Suprapubic skin (tissue), 4 donors: Measurements from ENCODE around the gene TTYH1. TPM values are rescaled to one million over a fixed set of nuclear protein-coding genes. Genes with fewer than 3 reads are reported as not detected.

Experiments
- DNase-seq, 2 donors: peaks; one replicate each; pipeline ENCODE4 v3.0.0-alpha.2; 2019; ENCODE audit warnings: low spot score in 2 of 2
- H3K27ac ChIP-seq: fragments of 200-600 bp; sonication (generic); one replicate; pipeline ENCODE4 v1.5.1; 2019
- H3K27me3 ChIP-seq: fragments of 200-600 bp; sonication (generic); one replicate; pipeline ENCODE4 v1.5.1; 2019
- H3K36me3 ChIP-seq: fragments of 200-600 bp; sonication (generic); one replicate; pipeline ENCODE4 v1.5.1; 2019
- H3K4me1 ChIP-seq: fragments of 200-600 bp; sonication (generic); one replicate; pipeline ENCODE4 v1.5.1; 2019
- H3K4me3 ChIP-seq: fragments of 200-600 bp; sonication (generic); one replicate; pipeline ENCODE4 v1.5.1; 2019; ENCODE audit warnings: mild to moderate bottlenecking
- H3K9me3 ChIP-seq: fragments of 200-600 bp; sonication (generic); one replicate; pipeline ENCODE4 v1.5.1; 2019
- CTCF ChIP-seq, 2 donors: fragments of 200-600 bp in 1 of 2; fragments of 450-650 bp in 1 of 2; sonication (generic) in 1 of 2; IDR thresholded peaks; one replicate each; pipeline ENCODE4 v1.5.1; 2016 to 2019; ENCODE audit warnings: antibody characterized with exemption in 2 of 2, mild to moderate bottlenecking in 1 of 2, moderate library complexity in 1 of 2
- EP300 ChIP-seq: sonication (generic); formaldehyde crosslinking; IDR thresholded peaks from one replicate; pipeline ENCODE4 v1.6.1; 2017; ENCODE audit warnings: antibody characterized with exemption
- POLR2A ChIP-seq, 2 donors: fragments of 450-650 bp; IDR thresholded peaks; one replicate each; pipeline ENCODE4 v1.6.1; 2017; ENCODE audit warnings: antibody characterized with exemption in 2 of 2, mild to moderate bottlenecking in 2 of 2, moderate library complexity in 2 of 2
- POLR2AphosphoS5 ChIP-seq, 3 donors: sonication (generic); formaldehyde crosslinking; IDR thresholded peaks; one replicate each; pipeline ENCODE4 v1.6.1; 2017; ENCODE audit warnings: antibody characterized with exemption in 3 of 3
- WGBS: methylation state at CpG from one replicate; pipeline ENCODE4 v1.1.5; 2018; 5-methylcytosine and 5-hydroxymethylcytosine counted together
- total RNA-seq, 4 donors: library from RNA; depleted of rRNA; stranded (reverse); fragments of >200 nt; gene quantifications; one replicate each; pipeline ENCODE4 v1.1.0, GENCODE V29; 2016

TTYH1 gene
- total RNA-seq, 4 donors from 2014 or later: 11.2 to 20.4 (median 12.5) TPM

DNA sequence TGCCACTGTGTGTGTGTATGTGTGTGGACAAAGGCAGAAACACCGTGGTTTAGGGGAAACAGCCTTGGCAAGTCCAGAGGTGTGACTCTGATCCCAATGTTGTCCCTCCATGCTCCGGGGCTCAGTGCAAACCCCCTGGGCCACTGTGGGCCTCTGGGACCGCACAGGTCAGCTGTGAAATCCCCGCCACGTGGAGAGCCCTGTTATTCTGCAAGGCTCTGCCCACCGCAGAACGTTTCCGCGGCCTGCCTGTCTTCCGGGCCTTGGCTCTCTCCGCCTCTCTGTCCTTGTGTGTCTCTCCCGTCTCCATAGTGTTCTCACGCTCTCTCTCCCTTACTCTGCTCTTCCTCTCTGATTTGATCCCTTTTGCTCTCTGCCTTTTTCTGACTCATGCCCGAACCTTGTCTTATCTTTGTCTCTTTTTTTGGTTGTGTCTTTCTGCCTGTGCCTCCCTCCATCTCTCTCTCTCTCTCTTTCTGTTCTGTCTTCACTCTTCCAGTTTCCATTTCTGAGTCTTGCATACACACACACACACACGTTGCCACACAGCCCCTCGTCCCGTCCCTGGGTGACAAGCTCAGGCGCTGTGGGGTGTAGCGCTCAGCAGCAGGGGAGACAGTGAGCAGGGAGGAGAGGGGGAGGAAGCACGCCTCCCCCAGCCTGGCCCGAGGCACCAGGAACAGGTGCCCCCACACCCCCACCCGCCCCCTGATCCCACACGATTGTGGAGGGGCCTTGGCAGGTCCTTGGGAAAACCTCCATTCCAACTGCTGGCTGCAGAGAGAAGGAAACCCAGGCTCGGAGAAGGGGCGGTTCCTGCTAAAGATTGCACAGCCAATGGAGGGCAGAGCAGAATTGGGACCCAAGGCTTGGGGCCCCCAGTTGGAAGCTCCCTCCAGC is 3.0 kb downstream of the TTYH1 start:
- WGBS: 17% methylated on average over 21 of the region's 25 CpGs
- DNase-seq: no peak
- no peaks in the 10 kb centered on the region for H3K9me3 ChIP-seq
- no peak overlapping the region for H3K4me3 ChIP-seq
- H3K27me3 ChIP-seq: peaks cover 78% of the 10 kb centered on the region
- no peaks in the 10 kb centered on the region for H3K36me3 ChIP-seq
- no peak overlapping the region for H3K27ac ChIP-seq
- peaks cover 25% of the 10 kb centered on the region for H3K4me1 ChIP-seq
- no peak for TF ChIP-seq CTCF (IDR thresholded peaks at IDR 0.05)
- no peak for TF ChIP-seq EP300
- no peak for TF ChIP-seq POLR2A (IDR thresholded peaks at IDR 0.05)
- TF ChIP-seq POLR2AphosphoS5 (IDR thresholded peaks at IDR 0.05): no peak

DNA sequence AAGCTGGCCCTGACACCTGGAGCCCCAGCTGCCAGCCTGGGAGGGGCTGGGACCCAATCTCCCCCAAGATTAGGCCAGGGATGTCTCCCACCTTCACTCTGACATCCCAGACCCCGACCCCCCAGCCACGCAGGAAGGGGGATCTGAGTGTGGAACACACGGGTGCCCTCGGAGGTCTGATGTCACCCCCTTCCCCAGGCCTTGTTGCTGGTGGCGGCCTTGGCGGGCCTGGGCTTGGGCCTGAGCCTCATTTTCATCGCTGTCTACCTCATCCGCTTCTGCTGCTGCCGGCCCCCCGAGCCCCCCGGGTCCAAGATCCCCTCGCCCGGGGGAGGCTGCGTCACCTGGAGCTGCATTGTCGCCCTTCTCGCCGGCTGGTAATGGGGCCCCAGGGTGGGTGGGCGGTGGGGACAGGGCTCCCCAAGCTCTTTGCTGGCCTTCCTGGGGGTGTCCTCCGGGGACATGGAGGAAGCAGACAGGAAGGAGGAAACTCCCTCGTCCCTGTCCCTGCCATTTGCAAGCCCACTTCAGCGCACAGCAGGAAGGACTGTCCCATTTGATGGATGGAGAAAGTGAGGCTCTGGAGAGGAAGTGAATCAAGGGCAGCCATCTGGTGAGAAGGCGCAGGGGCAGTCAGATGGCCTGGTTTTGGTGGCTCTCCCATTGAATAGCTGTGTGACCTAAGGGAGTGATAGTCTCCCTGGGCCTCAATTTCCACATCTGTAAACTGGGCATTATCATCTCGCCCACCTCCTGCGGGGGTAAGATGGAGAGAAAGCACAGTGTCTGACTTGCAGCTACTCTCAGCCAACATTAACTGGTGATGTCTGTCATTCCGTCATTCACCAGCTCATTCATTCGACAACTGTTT is 3.9 kb downstream of the TTYH1 start:
- Histone ChIP-seq H3K27me3 (peaks cover 83% of the 10 kb centered on the region), H3K9me3 (no peaks in the 10 kb centered on the region), H3K36me3 (no peaks in the 10 kb centered on the region), H3K4me1 (peaks cover 25% of the 10 kb centered on the region), H3K27ac (peak overlapping the region; percentile 44), H3K4me3 (no peak overlapping the region)
- no peak for TF ChIP-seq CTCF (IDR thresholded peaks at IDR 0.05)
- TF ChIP-seq POLR2AphosphoS5 (IDR thresholded peaks at IDR 0.05): no peak
- no peak for TF ChIP-seq POLR2A (IDR thresholded peaks at IDR 0.05)
- no peak for TF ChIP-seq EP300
- DNase-seq: no peak
- WGBS: 92% methylated on average over 11 of the region's 26 CpGs

DNA sequence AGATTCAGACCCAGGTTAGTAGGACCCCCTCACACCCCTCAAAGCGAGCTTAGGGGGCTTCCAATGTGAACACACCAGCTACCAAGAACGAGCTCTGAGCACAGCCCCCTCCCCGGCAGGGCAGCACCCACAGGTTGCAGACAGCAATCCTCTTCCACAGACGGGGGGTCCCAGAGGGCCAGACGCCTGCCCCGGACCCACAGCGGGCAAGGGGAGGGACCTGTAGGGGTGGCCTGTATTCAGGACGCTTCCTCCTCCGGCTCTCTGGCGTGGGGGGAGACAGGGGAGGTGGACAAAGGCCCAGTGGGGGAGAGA is 4.8 kb downstream of the TTYH1 start:
- no peak for TF ChIP-seq POLR2A (IDR thresholded peaks at IDR 0.05)
- TF ChIP-seq POLR2AphosphoS5 (IDR thresholded peaks at IDR 0.05): no peak
- TF ChIP-seq CTCF (IDR thresholded peaks at IDR 0.05): no peak
- no peak for TF ChIP-seq EP300
- DNase-seq: no peak
- Histone ChIP-seq H3K4me1 (peaks cover 23% of the 10 kb centered on the region), H3K9me3 (no peaks in the 10 kb centered on the region), H3K27ac (peak overlapping the region; percentile 44), H3K36me3 (no peaks in the 10 kb centered on the region), H3K27me3 (peaks cover 83% of the 10 kb centered on the region), H3K4me3 (no peak overlapping the region)
- WGBS: no CpG with 5 or more reads among the region's 10 CpGs

DNA sequence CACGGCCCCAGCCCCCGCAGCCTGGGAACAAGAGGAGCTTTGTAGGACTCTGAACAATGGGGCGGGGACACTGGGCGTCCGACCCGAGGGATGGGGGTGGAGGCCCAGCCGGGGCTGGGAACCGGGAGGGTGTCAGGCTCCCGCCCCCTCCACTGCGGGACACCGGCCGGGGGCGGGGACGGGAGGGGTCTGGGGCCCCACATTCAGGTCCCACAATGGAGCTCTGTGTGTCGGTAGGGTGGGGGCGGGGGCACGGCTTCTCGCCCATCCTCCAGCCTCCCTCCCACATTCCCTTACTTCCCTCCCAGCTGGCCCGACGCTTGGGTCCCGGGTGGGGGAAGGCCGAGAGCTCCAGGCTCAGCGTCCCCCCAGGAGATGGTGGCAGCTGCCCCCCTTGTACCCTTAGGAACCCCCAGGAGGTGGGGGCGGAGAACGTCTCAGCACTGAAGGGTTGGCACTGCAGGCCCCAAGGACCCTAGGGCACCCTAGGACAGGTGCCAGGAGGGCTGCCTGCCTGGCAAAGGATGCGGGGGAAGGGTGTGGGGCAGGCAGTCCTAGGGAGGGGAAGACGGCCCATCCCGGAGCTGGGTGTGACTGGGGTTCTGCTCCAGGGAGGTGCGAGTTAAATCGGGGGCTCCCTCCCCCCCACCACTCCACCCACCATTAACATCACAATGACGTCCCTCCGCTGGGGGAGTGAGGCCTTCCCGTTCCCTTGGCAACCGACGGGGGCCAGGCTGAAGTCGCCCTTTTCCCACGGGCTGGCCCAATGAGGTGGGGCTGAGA is 5.3 kb downstream of the TTYH1 start:
- H3K4me3 ChIP-seq: no peak overlapping the region

More for the DNA sequence above, 5.3 kb downstream of the TTYH1 start:
- Histone ChIP-seq H3K4me1 (peaks cover 18% of the 10 kb centered on the region), H3K36me3 (no peaks in the 10 kb centered on the region), H3K27me3 (peaks cover 82% of the 10 kb centered on the region), H3K27ac (peak overlapping the region; percentile 44), H3K9me3 (no peaks in the 10 kb centered on the region)
- TF ChIP-seq POLR2AphosphoS5 (IDR thresholded peaks at IDR 0.05): no peak
- TF ChIP-seq POLR2A (IDR thresholded peaks at IDR 0.05): no peak
- TF ChIP-seq EP300: no peak
- no peak for TF ChIP-seq CTCF (IDR thresholded peaks at IDR 0.05)
- no peak for DNase-seq
- WGBS: 16% methylated on average over 20 of the region's 37 CpGs
